ENCODE results near the gene FGF18.
A peak's percentile ranks its signal among the peaks of the same experiment; 100 is the strongest.

FGF18 gene

GRCh38 chr5:171464829-171465228, 45.4 kb downstream of the FGF18 start:
- no peak for DNase-seq (ENCODE audit: low read depth in 3 of 3, low spot score in 1 of 3)

GRCh38 chr5:171467107-171467506, 47.7 kb downstream of the FGF18 start:
- DNase-seq (ENCODE audit: low read depth in 3 of 3, low spot score in 1 of 3) = no peak

- no peak for DNase-seq (ENCODE audit: low read depth in 3 of 3, low spot score in 1 of 3)
These were observed 49.9 kb downstream of the FGF18 start for GRCh38 chr5:171469326-171469725.

- no peak for DNase-seq (ENCODE audit: low read depth in 3 of 3, low spot score in 1 of 3)
These were observed 51.0 kb downstream of the FGF18 start for GRCh38 chr5:171470420-171470819.

GRCh38 chr5:171474230-171474813, 54.9 kb downstream of the FGF18 start:
- DNase-seq (ENCODE audit: low read depth in 3 of 3, low spot score in 1 of 3) = no peak

- DNase-seq (ENCODE audit: low read depth in 3 of 3, low spot score in 1 of 3) = no peak
These were observed 56.1 kb downstream of the FGF18 start for GRCh38 chr5:171475596-171475995.

- no peak for DNase-seq (ENCODE audit: low read depth in 3 of 3, low spot score in 1 of 3)
These were observed 57.3 kb downstream of the FGF18 start for GRCh38 chr5:171476701-171477100.

GRCh38 chr5:171477101-171477500, 57.7 kb downstream of the FGF18 start:
- no peak for DNase-seq (ENCODE audit: low read depth in 3 of 3, low spot score in 1 of 3)

GRCh38 chr5:171477666-171478065, 58.2 kb downstream of the FGF18 start:
- DNase-seq (ENCODE audit: low read depth in 3 of 3, low spot score in 1 of 3) = no peak

GRCh38 chr5:171478946-171479775, 59.7 kb downstream of the FGF18 start:
- no peak for DNase-seq (ENCODE audit: low read depth in 3 of 3, low spot score in 1 of 3)

- no peak for DNase-seq (ENCODE audit: low read depth in 3 of 3, low spot score in 1 of 3)
These were observed 60.3 kb downstream of the FGF18 start for GRCh38 chr5:171479776-171480125.

- DNase-seq (ENCODE audit: low read depth in 3 of 3, low spot score in 1 of 3) = no peak
These were observed 60.8 kb downstream of the FGF18 start for GRCh38 chr5:171480239-171480638.

GRCh38 chr5:171481571-171482433, 62.4 kb downstream of the FGF18 start:
- no peak for DNase-seq (ENCODE audit: low read depth in 3 of 3, low spot score in 1 of 3)

- DNase-seq (ENCODE audit: low read depth in 3 of 3, low spot score in 1 of 3) = no peak
These were observed 62.9 kb downstream of the FGF18 start for GRCh38 chr5:171482434-171482730.

GRCh38 chr5:171483551-171484135, 64.2 kb downstream of the FGF18 start:
- DNase-seq (ENCODE audit: low read depth in 3 of 3, low spot score in 1 of 3) = no peak

- DNase-seq (ENCODE audit: low read depth in 3 of 3, low spot score in 1 of 3) = peak in 1 of 3 donors; percentile 49
These were observed 65.0 kb downstream of the FGF18 start for GRCh38 chr5:171484460-171484899.

- no peak for DNase-seq (ENCODE audit: low read depth in 3 of 3, low spot score in 1 of 3)
These were observed 66.2 kb downstream of the FGF18 start for GRCh38 chr5:171485668-171486067.

- DNase-seq (ENCODE audit: low read depth in 3 of 3, low spot score in 1 of 3) = no peak
These were observed 67.2 kb downstream of the FGF18 start for GRCh38 chr5:171486613-171487012.

GRCh38 chr5:171488876-171489275, 69.4 kb downstream of the FGF18 start:
- DNase-seq (ENCODE audit: low read depth in 3 of 3, low spot score in 1 of 3) = no peak

GRCh38 chr5:171492781-171493180, 73.3 kb downstream of the FGF18 start:
- DNase-seq (ENCODE audit: low read depth in 3 of 3, low spot score in 1 of 3) = no peak

GRCh38 chr5:171493646-171494393, 74.4 kb downstream of the FGF18 start:
- DNase-seq (ENCODE audit: low read depth in 3 of 3, low spot score in 1 of 3) = no peak
